Testis (tissue), 2 donors: Measurements from ENCODE around the gene MTHFR.

ENCODE experiments used
- POLR2A ChIP-seq: fragments of 450-650 bp; IDR thresholded peaks from one replicate; pipeline ENCODE4 v1.6.1; 2017; ENCODE audit warnings: antibody characterized with exemption, mild to moderate bottlenecking, moderate library complexity
- TF ChIP-seq, protein P1 (sequence below), 3 experiments: fragments of 450-650 bp in 2 of 3; fragments of 200-600 bp in 1 of 3; sonication (generic) in 1 of 3; IDR thresholded peaks; one replicate each; pipeline ENCODE4 v1.5.1; 2016 to 2019; ENCODE audit warnings: antibody characterized with exemption in 3 of 3, mild to moderate bottlenecking in 2 of 3, moderate library complexity in 1 of 3

DNA sequence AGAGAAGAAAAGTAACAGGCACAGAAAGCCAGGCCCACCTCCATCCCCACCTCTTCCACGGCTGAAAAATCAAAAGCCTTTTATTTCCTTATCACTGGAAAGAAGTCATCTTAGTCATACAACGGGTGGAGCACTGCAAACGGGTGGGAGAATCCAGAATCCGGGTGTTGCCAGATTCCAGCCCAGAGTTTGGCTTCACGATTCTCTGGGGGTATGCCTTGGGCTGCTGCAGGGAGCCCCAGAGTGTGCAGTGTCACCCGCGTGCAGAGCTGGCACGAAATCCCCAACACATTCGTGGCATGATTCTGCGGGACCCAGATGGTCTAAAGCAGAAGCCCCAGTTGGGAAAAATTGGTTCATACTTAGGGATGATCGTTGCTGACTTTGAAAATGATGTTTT, 44.4 kb upstream of the MTHFR start:
- TF ChIP-seq, protein P1, sequence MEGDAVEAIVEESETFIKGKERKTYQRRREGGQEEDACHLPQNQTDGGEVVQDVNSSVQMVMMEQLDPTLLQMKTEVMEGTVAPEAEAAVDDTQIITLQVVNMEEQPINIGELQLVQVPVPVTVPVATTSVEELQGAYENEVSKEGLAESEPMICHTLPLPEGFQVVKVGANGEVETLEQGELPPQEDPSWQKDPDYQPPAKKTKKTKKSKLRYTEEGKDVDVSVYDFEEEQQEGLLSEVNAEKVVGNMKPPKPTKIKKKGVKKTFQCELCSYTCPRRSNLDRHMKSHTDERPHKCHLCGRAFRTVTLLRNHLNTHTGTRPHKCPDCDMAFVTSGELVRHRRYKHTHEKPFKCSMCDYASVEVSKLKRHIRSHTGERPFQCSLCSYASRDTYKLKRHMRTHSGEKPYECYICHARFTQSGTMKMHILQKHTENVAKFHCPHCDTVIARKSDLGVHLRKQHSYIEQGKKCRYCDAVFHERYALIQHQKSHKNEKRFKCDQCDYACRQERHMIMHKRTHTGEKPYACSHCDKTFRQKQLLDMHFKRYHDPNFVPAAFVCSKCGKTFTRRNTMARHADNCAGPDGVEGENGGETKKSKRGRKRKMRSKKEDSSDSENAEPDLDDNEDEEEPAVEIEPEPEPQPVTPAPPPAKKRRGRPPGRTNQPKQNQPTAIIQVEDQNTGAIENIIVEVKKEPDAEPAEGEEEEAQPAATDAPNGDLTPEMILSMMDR (IDR thresholded peaks at IDR 0.05) = no peak
- no peak for TF ChIP-seq POLR2A
